ENCODE measurements around the gene NAT9.

The NAT9 gene

GRCh38 chr17:74780443-74781238 lies 4.5 kb upstream of the NAT9 start:
- no peak for DNase-seq (ENCODE audit: low read depth in 2 of 2)

GRCh38 chr17:74779948-74780400 lies 3.8 kb upstream of the NAT9 start:
- peak in 1 of 2 experiments; percentile 51 for DNase-seq (ENCODE audit: low read depth in 2 of 2)

GRCh38 chr17:74779501-74779900 lies 3.4 kb upstream of the NAT9 start:
- DNase-seq (ENCODE audit: low read depth in 2 of 2) = no peak

- DNase-seq (ENCODE audit: low read depth in 2 of 2) = no peak
Observed at GRCh38 chr17:74778960-74779359, 2.8 kb upstream of the NAT9 start.

GRCh38 chr17:74777901-74778515 lies 1.9 kb upstream of the NAT9 start:
- DNase-seq (ENCODE audit: low read depth in 2 of 2) = no peak

GRCh38 chr17:74776990-74777389 lies 845 bp upstream of the NAT9 start:
- no peak for DNase-seq (ENCODE audit: low read depth in 2 of 2)

GRCh38 chr17:74775409-74776043 lies 619 bp downstream of the NAT9 start:
- no peak for DNase-seq (ENCODE audit: low read depth in 2 of 2)

GRCh38 chr17:74773871-74774286 lies 2.3 kb downstream of the NAT9 start:
- no peak for DNase-seq (ENCODE audit: low read depth in 2 of 2)

- DNase-seq (ENCODE audit: low read depth in 2 of 2) = no peak
Observed at GRCh38 chr17:74773414-74773813, 2.7 kb downstream of the NAT9 start.

GRCh38 chr17:74772053-74772452 lies 4.1 kb downstream of the NAT9 start:
- DNase-seq (ENCODE audit: low read depth in 2 of 2) = no peak

GRCh38 chr17:74771319-74771914 lies 4.7 kb downstream of the NAT9 start:
- DNase-seq (ENCODE audit: low read depth in 2 of 2) = no peak

GRCh38 chr17:74770498-74771318 lies 5.4 kb downstream of the NAT9 start:
- DNase-seq (ENCODE audit: low read depth in 2 of 2) = peak in 1 of 2 experiments; percentile 62

GRCh38 chr17:74769856-74770497 lies 6.2 kb downstream of the NAT9 start:
- no peak for DNase-seq (ENCODE audit: low read depth in 2 of 2)

- DNase-seq (ENCODE audit: low read depth in 2 of 2) = no peak
Observed at GRCh38 chr17:74769266-74769855, 6.8 kb downstream of the NAT9 start.

GRCh38 chr17:74768763-74769114 lies 7.4 kb downstream of the NAT9 start:
- DNase-seq (ENCODE audit: low read depth in 2 of 2) = no peak

- no peak for DNase-seq (ENCODE audit: low read depth in 2 of 2)
Observed at GRCh38 chr17:74768069-74768762, 7.9 kb downstream of the NAT9 start.

GRCh38 chr17:74767111-74767516 lies 9.0 kb downstream of the NAT9 start:
- no peak for DNase-seq (ENCODE audit: low read depth in 2 of 2)

- no peak for DNase-seq (ENCODE audit: low read depth in 2 of 2)
Observed at GRCh38 chr17:74766413-74766812, 9.7 kb downstream of the NAT9 start.

GRCh38 chr17:74764751-74765286 lies 11.3 kb downstream of the NAT9 start:
- no peak for DNase-seq (ENCODE audit: low read depth in 2 of 2)

Data from stimulated activated CD4-positive, alpha-beta T cell treated with anti-CD3 and anti-CD28 coated beads, Interleukin-12 subunit alpha, Interleukin-12 subunit beta, amount 100 ng/mL, for 24 hours (primary cell).